ENCODE results near the gene ITPR2. TPM values are rescaled to one million over a fixed set of nuclear protein-coding genes. Genes with fewer than 3 reads are reported as not detected.
"Not testable (repeated sequence)": the region's sequence is repeated elsewhere in the genome, so short reads cannot be mapped to it uniquely, and the experiment has no call there.

Gene ITPR2
- total RNA-seq, 1 donor from 2014 or later, result 16.3 TPM

GRCh38 chr12:26789731-26790644 lies 43.0 kb downstream of the ITPR2 start:
- no peak for DNase-seq (ENCODE audit: low read depth)
- TF ChIP-seq CTCF (IDR thresholded peaks at IDR 0.05; ENCODE audit: insufficient read depth, low read length, poor library complexity, severe bottlenecking), result no peak
- no peaks in the 10 kb centered on the region for H3K36me3 ChIP-seq (ENCODE audit: control insufficient read depth, insufficient read depth, low read length)
- H3K4me3 ChIP-seq (ENCODE audit: low read depth, low read length), result no peak overlapping the region
- H3K27me3 ChIP-seq (ENCODE audit: control insufficient read depth, insufficient read depth, low read length), result no peaks in the 10 kb centered on the region

GRCh38 chr12:26786865-26787514 lies 46.0 kb downstream of the ITPR2 start:
- no peak for DNase-seq (ENCODE audit: low read depth)
- H3K4me3 ChIP-seq (ENCODE audit: low read depth, low read length), result no peak overlapping the region
- TF ChIP-seq CTCF (IDR thresholded peaks at IDR 0.05; ENCODE audit: insufficient read depth, low read length, poor library complexity, severe bottlenecking), result no peak
- no peaks in the 10 kb centered on the region for H3K36me3 ChIP-seq (ENCODE audit: control insufficient read depth, insufficient read depth, low read length)
- H3K27me3 ChIP-seq (ENCODE audit: control insufficient read depth, insufficient read depth, low read length), result no peaks in the 10 kb centered on the region

GRCh38 chr12:26786491-26786864 lies 46.5 kb downstream of the ITPR2 start:
- H3K36me3 ChIP-seq (ENCODE audit: control insufficient read depth, insufficient read depth, low read length), result no peaks in the 10 kb centered on the region
- no peaks in the 10 kb centered on the region for H3K27me3 ChIP-seq (ENCODE audit: control insufficient read depth, insufficient read depth, low read length)
- no peak overlapping the region for H3K4me3 ChIP-seq (ENCODE audit: low read depth, low read length)
- TF ChIP-seq CTCF (IDR thresholded peaks at IDR 0.05; ENCODE audit: insufficient read depth, low read length, poor library complexity, severe bottlenecking), result no peak
- DNase-seq (ENCODE audit: low read depth), result no peak

- DNase-seq (ENCODE audit: low read depth); H3K36me3 ChIP-seq (ENCODE audit: control insufficient read depth, insufficient read depth, low read length); H3K4me3 ChIP-seq (ENCODE audit: low read depth, low read length); H3K27me3 ChIP-seq (ENCODE audit: control insufficient read depth, insufficient read depth, low read length): not testable (repeated sequence)
Measured at GRCh38 chr12:26783816-26784379, 49.1 kb downstream of the ITPR2 start.

GRCh38 chr12:26783131-26783526 lies 49.9 kb downstream of the ITPR2 start:
- H3K4me3 ChIP-seq (ENCODE audit: low read depth, low read length), result no peak overlapping the region
- no peaks in the 10 kb centered on the region for H3K36me3 ChIP-seq (ENCODE audit: control insufficient read depth, insufficient read depth, low read length)
- TF ChIP-seq CTCF (IDR thresholded peaks at IDR 0.05; ENCODE audit: insufficient read depth, low read length, poor library complexity, severe bottlenecking), result no peak
- DNase-seq (ENCODE audit: low read depth), result no peak
- no peaks in the 10 kb centered on the region for H3K27me3 ChIP-seq (ENCODE audit: control insufficient read depth, insufficient read depth, low read length)

- H3K4me3 ChIP-seq (ENCODE audit: low read depth, low read length), result no peak overlapping the region
- no peaks in the 10 kb centered on the region for H3K27me3 ChIP-seq (ENCODE audit: control insufficient read depth, insufficient read depth, low read length)
- no peaks in the 10 kb centered on the region for H3K36me3 ChIP-seq (ENCODE audit: control insufficient read depth, insufficient read depth, low read length)
- no peak for TF ChIP-seq CTCF (IDR thresholded peaks at IDR 0.05; ENCODE audit: insufficient read depth, low read length, poor library complexity, severe bottlenecking)
- DNase-seq (ENCODE audit: low read depth), result no peak
Measured at GRCh38 chr12:26782372-26783130, 50.4 kb downstream of the ITPR2 start.

GRCh38 chr12:26780656-26781055 lies 52.3 kb downstream of the ITPR2 start:
- not testable (repeated sequence) for H3K36me3 ChIP-seq (ENCODE audit: control insufficient read depth, insufficient read depth, low read length); DNase-seq (ENCODE audit: low read depth); H3K4me3 ChIP-seq (ENCODE audit: low read depth, low read length); H3K27me3 ChIP-seq (ENCODE audit: control insufficient read depth, insufficient read depth, low read length)

- H3K27me3 ChIP-seq (ENCODE audit: control insufficient read depth, insufficient read depth, low read length); DNase-seq (ENCODE audit: low read depth); H3K4me3 ChIP-seq (ENCODE audit: low read depth, low read length): not testable (repeated sequence)
Measured at GRCh38 chr12:26778173-26778775, 54.7 kb downstream of the ITPR2 start.

More at GRCh38 chr12:26778173-26778775, 54.7 kb downstream of the ITPR2 start:
- H3K36me3 ChIP-seq (ENCODE audit: control insufficient read depth, insufficient read depth, low read length), result not testable (repeated sequence)

Data from kidney epithelial cell (primary cell).